H1 (cell line): ENCODE results near the gene TDP1. TPM values are rescaled to one million over a fixed set of nuclear protein-coding genes. Genes with fewer than 3 reads are reported as not detected.

ENCODE experiments used
- KDM1A ChIP-seq: fragments of 200-600, 300-600 bp; sonication (generic); IDR thresholded peaks from 2 replicates; pipeline ENCODE4 v1.7.1; 2016; ENCODE audit warnings: mild to moderate bottlenecking, low read length, borderline replicate concordance
- MAFK ChIP-seq: IDR thresholded peaks from 2 replicates; pipeline ENCODE4 v1.6.1; 2012; ENCODE audit warnings: low read depth, mild to moderate bottlenecking, improper control_type of control experiment, low read length
- SUZ12 ChIP-seq: fragments of 200-600 bp; sonication (generic); IDR thresholded peaks from 2 replicates; pipeline ENCODE4 v1.6.1; 2012; ENCODE audit warnings: mild to moderate bottlenecking, inconsistent platforms, low read length, moderate library complexity, mixed read lengths
- polyA plus RNA-seq, 7 experiments: library from polyadenylated mRNA; depleted of rRNA in 3 of 7; stranded (reverse) in 5 of 7; unstranded in 2 of 7; fragments of >200 nt in 5 of 7; fragments of 200-250 nt in 2 of 7; gene quantifications; 1 replicate in 5 of 7; 2 replicates in 1 of 7; 4 replicates in 1 of 7; pipeline versions ENCODE4 v1.2.1 to v1.2.3, GENCODE V29; 2011 to 2013; ENCODE audit warnings: missing spikeins in 2 of 7, mixed read lengths in 2 of 7
- total RNA-seq: library from RNA; stranded (reverse); fragmentation: NEBNext Ultra II Directional; extraction: Animal tissue kit (Norgen Biotek cat#: 25700); gene quantifications from 2 replicates; pipeline ENCODE4 v1.2.1, GENCODE V29; 2021

The TDP1 gene
- total and polyA plus RNA-seq, 2 of the 8 experiments (the other 6 are each of a cell fraction or from before 2014, with no cell fraction given) = 32.2 to 69.9 TPM

- TF ChIP-seq SUZ12 (no peak), KDM1A (no peak), MAFK (no peak)
These were observed 22.9 kb downstream of the TDP1 start (continued) for GRCh38 chr14:89978656-89979055.
